HepG2 (cell line): Measurements from ENCODE around the gene SNX3. TPM values are rescaled to one million over a fixed set of nuclear protein-coding genes. Genes with fewer than 3 reads are reported as not detected.
"Not testable (repeated sequence)": the region's sequence is repeated elsewhere in the genome, so short reads cannot be mapped to it uniquely, and the experiment has no call there.

Source experiments
- ATAC-seq: fragments of 200-7000 bp; cut with Tn5 transposase; 3 replicates; pipeline ENCODE4 v1.9.1; 2020; ENCODE audit warnings: mild to moderate bottlenecking, moderate library complexity
- BruUV-seq: library from RNA; stranded (reverse); fragments of 400-500 nt; replicated peaks from 2 replicates; lab custom pipeline; 2021; lab: Mats Ljungman, UMichigan
- CTCF ChIA-PET: fragments of 300-600 bp; formaldehyde crosslinking; extraction: SDS; loops from one replicate; lab custom pipeline; 2021; ENCODE audit warnings: low total read pairs, inconsistent platforms, low intra/inter-chr PET ratio; lab: Yijun Ruan, JAX
- POLR2A ChIA-PET: fragments of 350-600 bp; sonication (Branson Sonifier 250); formaldehyde crosslinking; loops from one replicate; lab custom pipeline; 2020; ENCODE audit warnings: antibody characterized with exemption, inconsistent platforms; lab: Yijun Ruan, JAX
- DNase-seq: peaks from one replicate; pipeline ENCODE4 v3.0.0-alpha.2; 2015; ENCODE audit warnings: low spot score
- FAIRE-seq: peaks from 3 replicates; lab custom pipeline; 2011; peaks lifted over from hg19 to GRCh38; lab: Jason Lieb, UNC
- H2AFZ ChIP-seq: one replicate; pipeline ENCODE4 v1.6.1; 2011; ENCODE audit warnings: low read length, inconsistent platforms
- H3K27ac ChIP-seq: fragments of 300-600 bp; 3 replicates; pipeline ENCODE4 v1.8.0; 2011; ENCODE audit warnings: mixed run types, mild to moderate bottlenecking, mixed read lengths, low read length, inconsistent platforms; ENCODE audit not compliant: insufficient read depth; ENCODE audit errors: extremely low read length
- H3K27me3 ChIP-seq, 2 experiments: fragments of 200-600 bp in 1 of 2; 2 replicates in 1 of 2; 3 replicates in 1 of 2; pipeline versions ENCODE4 v1.6.0 to v1.8.0; 2011; ENCODE audit warnings: low read length in 2 of 2, mild to moderate bottlenecking in 2 of 2, moderate library complexity in 2 of 2, inconsistent platforms in 1 of 2; ENCODE audit not compliant: insufficient read depth in 2 of 2, control insufficient read depth in 1 of 2
- H3K36me3 ChIP-seq, 2 experiments: fragments of 200-600 bp in 1 of 2; replicated peaks in 1 of 2; 2 replicates in 1 of 2; 3 replicates in 1 of 2; pipeline versions ENCODE4 v1.5.1 to v1.8.0; 2011; ENCODE audit warnings: low read length in 2 of 2, inconsistent platforms in 1 of 2; ENCODE audit not compliant: insufficient read depth in 2 of 2, control insufficient read depth in 1 of 2
- H3K4me1 ChIP-seq: 2 replicates; pipeline ENCODE4 v1.5.1; 2012; ENCODE audit warnings: low read length, inconsistent platforms; ENCODE audit not compliant: insufficient read depth
- H3K4me2 ChIP-seq: 2 replicates; pipeline ENCODE4 v1.6.0; 2011; ENCODE audit warnings: low read depth, low read length, inconsistent platforms
- H3K4me3 ChIP-seq, 3 experiments: fragments of 200-600 bp in 1 of 3; sonication (generic), shearing (Covaris generic) in 1 of 3; replicated peaks in 1 of 3; 2 replicates each; pipeline ENCODE4 v1.5.1; 2011 to 2016; ENCODE audit warnings: low read length in 3 of 3, inconsistent platforms in 2 of 3, low read depth in 2 of 3, mild to moderate bottlenecking in 2 of 3, control low read depth in 1 of 3, mixed read lengths in 1 of 3; ENCODE audit not compliant: insufficient read depth in 1 of 3
- H3K79me2 ChIP-seq: one replicate; pipeline ENCODE4 v1.6.1; 2011; ENCODE audit warnings: low read length, inconsistent platforms; ENCODE audit not compliant: insufficient read depth
- H3K9ac ChIP-seq: 2 replicates; pipeline ENCODE4 v1.6.0; 2011; ENCODE audit warnings: mild to moderate bottlenecking, low read depth, low read length, inconsistent platforms; ENCODE audit not compliant: insufficient read depth
- H3K9me3 ChIP-seq: 2 replicates; pipeline ENCODE4 v1.5.1; 2012; ENCODE audit warnings: mild to moderate bottlenecking, low read length
- H4K20me1 ChIP-seq: 2 replicates; pipeline ENCODE4 v1.6.0; 2011; ENCODE audit warnings: inconsistent platforms, mild to moderate bottlenecking, low read length, moderate library complexity; ENCODE audit not compliant: insufficient read depth
- NFE2 ChIP-seq: sonication (generic); formaldehyde crosslinking; IDR thresholded peaks from 2 replicates; pipeline ENCODE4 v1.4.0; 2020; ENCODE audit warnings: missing genetic modification reagents
- SALL2 ChIP-seq: sonication (generic); formaldehyde crosslinking; IDR thresholded peaks from 2 replicates; pipeline ENCODE4 v1.8.1; 2023; ENCODE audit warnings: mild to moderate bottlenecking, missing genetic modification reagents, inconsistent platforms
- STAG1 ChIP-seq: sonication (generic); formaldehyde crosslinking; IDR thresholded peaks from 2 replicates; pipeline ENCODE4 v1.4.0; 2020; ENCODE audit warnings: missing genetic modification reagents
- WGBS: methylation state at CpG from one replicate; pipeline ENCODE4 v1.1.6; 2017; ENCODE audit warnings: low lambda C conversion rate; 5-methylcytosine and 5-hydroxymethylcytosine counted together
- in situ Hi-C: cut with HindIII; loops from 2 replicates; pipeline ENCODE4 v1.10.0; 2017; ENCODE audit warnings: low pct_unique_long_range_greater_than_20kb; ENCODE audit not compliant: extremely low pct_ligation_motif_present
- intact Hi-C: fragments of 100-400 bp; cut with micrococcal nuclease; formaldehyde crosslinking; loops from one replicate; pipeline ENCODE4 v1.10.0; 2022; ENCODE audit not compliant: unreplicated experiment
- polyA plus RNA-seq, 8 experiments: library from polyadenylated mRNA; depleted of rRNA in 3 of 8; stranded (reverse) in 7 of 8; unstranded in 1 of 8; fragments of >200 nt; fragmentation: Illumina TruSeq in 4 of 8; extraction: Trizol in 4 of 8; gene quantifications; 2 replicates each; pipeline versions ENCODE4 v1.2.1 to v1.2.3, GENCODE V29; 2011 to 2016; ENCODE audit warnings: low read depth in 4 of 8, missing spikeins in 1 of 8, mixed read lengths in 1 of 8; ENCODE audit not compliant: insufficient read depth in 1 of 8
- total RNA-seq, 5 experiments: library from RNA; depleted of rRNA; stranded (reverse); fragments of >200 nt; fragmentation: Illumina TruSeq; extraction: Trizol; gene quantifications; 2 replicates each; pipeline ENCODE4 v1.2.3, GENCODE V29; 2016; ENCODE audit warnings: low read depth in 1 of 5
- TF ChIP-seq, protein P1 (sequence below): sonication (generic); formaldehyde crosslinking; IDR thresholded peaks from 2 replicates; pipeline ENCODE4 v1.5.0; 2020; ENCODE audit warnings: mild to moderate bottlenecking, missing genetic modification reagents, moderate library complexity

The SNX3 gene
- total and polyA plus RNA-seq, 2 of the 13 experiments (the other 11 are each of a cell fraction or from before 2014, with no cell fraction given): 84.9 to 226 TPM

- no peak overlapping the region for H3K4me3 ChIP-seq
- H3K9ac ChIP-seq: no peak overlapping the region
- intact Hi-C loops (loop anchor here (1.0 kb wide), 1 partner anchor 243 kb away; no protein-coding TSS in a partner anchor), in situ Hi-C loops (no loop called here)
- CTCF ChIA-PET: no interaction called here
- H3K27ac ChIP-seq: no peak overlapping the region
- H3K36me3 ChIP-seq: peaks cover 5 to 17% of the 10 kb centered on the region in 2 experiments; a peak in 3 of 5 replicates
- no peaks in the 10 kb centered on the region for H3K27me3 ChIP-seq
- H4K20me1 ChIP-seq: 0 out of 2 replicates have a peak, but pooled peaks cover 2% of the 10 kb centered on the region
- no peak for FAIRE-seq
- TF ChIP-seq NFE2 (CRISPR knock-in tag): no peak
- TF ChIP-seq, protein P1, sequence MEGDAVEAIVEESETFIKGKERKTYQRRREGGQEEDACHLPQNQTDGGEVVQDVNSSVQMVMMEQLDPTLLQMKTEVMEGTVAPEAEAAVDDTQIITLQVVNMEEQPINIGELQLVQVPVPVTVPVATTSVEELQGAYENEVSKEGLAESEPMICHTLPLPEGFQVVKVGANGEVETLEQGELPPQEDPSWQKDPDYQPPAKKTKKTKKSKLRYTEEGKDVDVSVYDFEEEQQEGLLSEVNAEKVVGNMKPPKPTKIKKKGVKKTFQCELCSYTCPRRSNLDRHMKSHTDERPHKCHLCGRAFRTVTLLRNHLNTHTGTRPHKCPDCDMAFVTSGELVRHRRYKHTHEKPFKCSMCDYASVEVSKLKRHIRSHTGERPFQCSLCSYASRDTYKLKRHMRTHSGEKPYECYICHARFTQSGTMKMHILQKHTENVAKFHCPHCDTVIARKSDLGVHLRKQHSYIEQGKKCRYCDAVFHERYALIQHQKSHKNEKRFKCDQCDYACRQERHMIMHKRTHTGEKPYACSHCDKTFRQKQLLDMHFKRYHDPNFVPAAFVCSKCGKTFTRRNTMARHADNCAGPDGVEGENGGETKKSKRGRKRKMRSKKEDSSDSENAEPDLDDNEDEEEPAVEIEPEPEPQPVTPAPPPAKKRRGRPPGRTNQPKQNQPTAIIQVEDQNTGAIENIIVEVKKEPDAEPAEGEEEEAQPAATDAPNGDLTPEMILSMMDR (CRISPR knock-in tag): peak; percentile 29
- 0 out of 2 replicates have a peak, but pooled peaks have one; percentile 14 for TF ChIP-seq STAG1
- TF ChIP-seq SALL2 (CRISPR knock-in tag): no peak
- peaks cover 7% of the 10 kb centered on the region; the same call in 1 of the 2 replicates for H3K4me1 ChIP-seq
- no peaks in the 10 kb centered on the region for H3K9me3 ChIP-seq
- no peak for DNase-seq
- WGBS: 65% methylated on average over 1 of the region's 1 CpG
- no peak for ATAC-seq
- H3K4me2 ChIP-seq: no peak overlapping the region
- BruUV-seq: no TSS peak
- no peak overlapping the region for H2AFZ ChIP-seq
- H3K79me2 ChIP-seq: peaks cover 48% of the 10 kb centered on the region
- POLR2A ChIA-PET: interaction anchor here (1.2 kb wide), 1 partner anchor 13 kb away, joined by 4 read pairs; the partner anchor contains the start of gene SNX3
Measured at GRCh38 chr6:108247965-108248536, 12.8 kb downstream of the SNX3 start.

- H4K20me1 ChIP-seq, FAIRE-seq, H3K4me2 ChIP-seq, H3K9ac ChIP-seq, H3K4me3 ChIP-seq, ATAC-seq, BruUV-seq, POLR2A ChIA-PET, DNase-seq, H3K27ac ChIP-seq, CTCF ChIA-PET, H2AFZ ChIP-seq, in situ Hi-C loops, H3K9me3 ChIP-seq, intact Hi-C loops, H3K27me3 ChIP-seq: not testable (repeated sequence)
- peaks cover 18% of the 10 kb centered on the region for H3K4me1 ChIP-seq
- WGBS: 97% methylated on average over 7 of the region's 7 CpGs
- H3K79me2 ChIP-seq: peaks cover 41% of the 10 kb centered on the region
- peaks cover 3 to 15% of the 10 kb centered on the region in 2 experiments; a peak in 3 of 5 replicates for H3K36me3 ChIP-seq
Measured at GRCh38 chr6:108245095-108245494, 15.7 kb downstream of the SNX3 start.
